ENCODE data around the gene POLH.

POLH gene

DNA sequence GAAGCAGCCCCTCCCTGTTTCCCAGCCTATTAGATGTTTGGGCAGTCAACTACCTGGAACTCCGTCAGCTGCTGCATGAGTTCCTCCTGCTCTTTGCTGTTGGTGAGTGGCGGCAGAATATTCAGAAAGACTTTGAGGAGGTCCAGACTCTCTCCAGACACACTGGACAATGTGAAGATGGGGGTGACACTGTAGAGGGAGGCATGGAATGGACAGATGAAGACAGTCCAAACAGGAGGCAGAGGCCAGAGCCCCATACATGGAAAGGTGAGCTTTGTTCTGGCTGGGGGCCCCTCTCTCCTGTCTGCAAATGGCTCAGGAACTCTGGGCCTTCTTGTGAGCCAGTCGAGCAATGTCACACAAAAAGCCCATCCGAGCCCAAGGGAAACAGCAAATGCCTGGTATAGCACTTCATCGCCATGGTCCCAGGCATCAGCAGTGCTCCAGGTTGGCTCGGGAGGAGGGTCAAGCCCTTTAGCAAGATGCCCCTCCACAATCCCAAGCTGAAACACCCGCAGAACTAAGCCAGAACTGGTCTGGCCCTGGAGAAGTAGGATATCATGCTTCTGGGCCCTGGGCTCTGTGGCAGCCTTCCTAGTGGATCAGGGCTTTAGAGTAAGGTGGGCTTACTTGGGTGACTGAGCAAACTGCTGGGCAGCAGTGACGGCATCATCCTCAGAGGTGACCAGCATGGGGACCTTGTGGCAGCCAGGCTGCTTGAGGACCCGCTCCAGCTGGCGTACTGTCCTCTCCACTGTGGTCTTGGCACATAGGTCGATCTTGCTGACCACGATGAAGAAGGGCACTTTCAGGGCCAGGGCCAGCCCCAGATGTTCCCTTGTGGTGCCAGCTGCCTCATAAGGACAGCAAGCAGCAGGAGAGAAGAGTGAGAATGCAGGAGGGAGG is 48.1 kb downstream of the POLH start:
- TF ChIP-seq, protein P1, sequence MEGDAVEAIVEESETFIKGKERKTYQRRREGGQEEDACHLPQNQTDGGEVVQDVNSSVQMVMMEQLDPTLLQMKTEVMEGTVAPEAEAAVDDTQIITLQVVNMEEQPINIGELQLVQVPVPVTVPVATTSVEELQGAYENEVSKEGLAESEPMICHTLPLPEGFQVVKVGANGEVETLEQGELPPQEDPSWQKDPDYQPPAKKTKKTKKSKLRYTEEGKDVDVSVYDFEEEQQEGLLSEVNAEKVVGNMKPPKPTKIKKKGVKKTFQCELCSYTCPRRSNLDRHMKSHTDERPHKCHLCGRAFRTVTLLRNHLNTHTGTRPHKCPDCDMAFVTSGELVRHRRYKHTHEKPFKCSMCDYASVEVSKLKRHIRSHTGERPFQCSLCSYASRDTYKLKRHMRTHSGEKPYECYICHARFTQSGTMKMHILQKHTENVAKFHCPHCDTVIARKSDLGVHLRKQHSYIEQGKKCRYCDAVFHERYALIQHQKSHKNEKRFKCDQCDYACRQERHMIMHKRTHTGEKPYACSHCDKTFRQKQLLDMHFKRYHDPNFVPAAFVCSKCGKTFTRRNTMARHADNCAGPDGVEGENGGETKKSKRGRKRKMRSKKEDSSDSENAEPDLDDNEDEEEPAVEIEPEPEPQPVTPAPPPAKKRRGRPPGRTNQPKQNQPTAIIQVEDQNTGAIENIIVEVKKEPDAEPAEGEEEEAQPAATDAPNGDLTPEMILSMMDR (IDR thresholded peaks at IDR 0.05) = no peak

GRCh38 chr6:43624786-43625288 is 48.9 kb downstream of the POLH start:
- no peak overlapping the region for H3K4me3 ChIP-seq (ENCODE audit: low read depth, low read length)
- no peak overlapping the region for H3K9ac ChIP-seq
- H3K4me2 ChIP-seq (ENCODE audit: low read length) = no peak overlapping the region
- no peak overlapping the region for H2AFZ ChIP-seq
- H3K4me1 ChIP-seq = peaks cover 10% of the 10 kb centered on the region
- H3K27me3 ChIP-seq (ENCODE audit: control insufficient read depth, insufficient read depth, low read length) = no peaks in the 10 kb centered on the region
- TF ChIP-seq, protein P1 (IDR thresholded peaks at IDR 0.05) = no peak
- no peaks in the 10 kb centered on the region for H3K79me2 ChIP-seq
- no peaks in the 10 kb centered on the region for H3K36me3 ChIP-seq (ENCODE audit: control insufficient read depth, insufficient read depth, low read length)
- H3K27ac ChIP-seq = no peak overlapping the region
- no peaks in the 10 kb centered on the region for H3K9me3 ChIP-seq (ENCODE audit: control insufficient read depth, low read length)

More for the DNA sequence above, 48.1 kb downstream of the POLH start:
- Histone ChIP-seq H3K9ac (no peak overlapping the region), H3K79me2 (no peaks in the 10 kb centered on the region), H2AFZ (no peak overlapping the region), H3K4me1 (peaks cover 10% of the 10 kb centered on the region), H3K4me2 (ENCODE audit: low read length) (no peak overlapping the region), H3K36me3 (ENCODE audit: control insufficient read depth, insufficient read depth, low read length) (no peaks in the 10 kb centered on the region), H3K4me3 (ENCODE audit: low read depth, low read length) (no peak overlapping the region), H3K9me3 (ENCODE audit: control insufficient read depth, low read length) (no peaks in the 10 kb centered on the region), H3K27me3 (ENCODE audit: control insufficient read depth, insufficient read depth, low read length) (no peaks in the 10 kb centered on the region), H3K27ac (no peak overlapping the region)

DNA sequence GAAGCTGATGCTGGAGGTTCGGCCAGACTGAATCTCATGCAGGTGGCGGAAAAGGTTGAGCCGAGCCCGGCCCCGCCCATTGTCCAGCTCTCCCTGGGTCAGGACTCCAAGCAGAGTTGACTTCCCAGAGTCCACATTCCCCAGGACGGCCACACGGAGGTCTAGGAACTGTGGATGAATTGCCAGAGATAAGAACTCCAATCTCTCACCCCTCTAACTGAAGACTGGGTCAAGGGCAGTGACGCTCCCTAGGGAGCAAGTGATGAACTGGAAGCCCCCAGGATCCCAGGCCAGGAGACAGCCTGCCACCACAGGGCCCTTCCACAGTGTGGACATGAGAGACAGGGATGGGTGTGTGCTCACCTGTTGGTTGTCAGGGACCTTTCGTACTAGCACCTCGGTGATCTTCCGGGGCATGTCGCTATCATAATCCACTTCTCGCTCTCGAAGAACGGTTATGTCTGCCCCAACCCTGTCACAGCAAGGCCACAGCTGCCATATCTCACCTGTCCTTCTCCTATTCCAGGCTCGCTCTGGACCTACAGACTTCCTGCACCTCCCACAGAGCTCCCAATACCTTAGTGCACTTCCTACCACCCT is 49.5 kb downstream of the POLH start:
- Histone ChIP-seq H2AFZ (no peak overlapping the region), H3K4me1 (peaks cover 13% of the 10 kb centered on the region), H3K9me3 (ENCODE audit: control insufficient read depth, low read length) (no peaks in the 10 kb centered on the region), H3K9ac (no peak overlapping the region), H3K79me2 (no peaks in the 10 kb centered on the region), H3K4me3 (ENCODE audit: low read depth, low read length) (no peak overlapping the region), H3K27ac (no peak overlapping the region), H3K36me3 (ENCODE audit: control insufficient read depth, insufficient read depth, low read length) (no peaks in the 10 kb centered on the region), H3K27me3 (ENCODE audit: control insufficient read depth, insufficient read depth, low read length) (no peaks in the 10 kb centered on the region), H3K4me2 (ENCODE audit: low read length) (no peak overlapping the region)
- TF ChIP-seq, protein P1 (IDR thresholded peaks at IDR 0.05) = no peak

GRCh38 chr6:43627008-43627825 is 51.2 kb downstream of the POLH start:
- peak overlapping the region; percentile 80 for H3K27ac ChIP-seq
- H3K4me1 ChIP-seq = peaks cover 13% of the 10 kb centered on the region
- H3K27me3 ChIP-seq (ENCODE audit: control insufficient read depth, insufficient read depth, low read length) = no peaks in the 10 kb centered on the region
- H3K9ac ChIP-seq = no peak overlapping the region
- H3K4me2 ChIP-seq (ENCODE audit: low read length) = peak overlapping the region; percentile 47
- no peaks in the 10 kb centered on the region for H3K9me3 ChIP-seq (ENCODE audit: control insufficient read depth, low read length)
- H3K4me3 ChIP-seq (ENCODE audit: low read depth, low read length) = peak overlapping the region; percentile 33
- TF ChIP-seq, protein P1 (IDR thresholded peaks at IDR 0.05) = no peak
- H2AFZ ChIP-seq = no peak overlapping the region
- H3K36me3 ChIP-seq (ENCODE audit: control insufficient read depth, insufficient read depth, low read length) = no peaks in the 10 kb centered on the region
- no peaks in the 10 kb centered on the region for H3K79me2 ChIP-seq
